Measurements from ENCODE around the gene TUBB2B. TPM values are rescaled to one million over a fixed set of nuclear protein-coding genes. Genes with fewer than 3 reads are reported as not detected.
"Not testable (repeated sequence)": the region's sequence is repeated elsewhere in the genome, so short reads cannot be mapped to it uniquely, and the experiment has no call there.

TUBB2B gene
- polyA plus RNA-seq, 2 of the 4 experiments (the other 2 are of a cell fraction), result 10.8 to 18.0 TPM

GRCh38 chr6:3181105-3181504 lies 46.3 kb downstream of the TUBB2B start (continued):
- TF ChIP-seq CTCF (IDR thresholded peaks at IDR 0.05) (no peak), ZC3H11A (IDR thresholded peaks at IDR 0.05) (no peak), HOXB13 (CRISPR knock-in tag; IDR thresholded peaks at IDR 0.05; ENCODE audit: low read depth) (no peak), CBX2 (IDR thresholded peaks at IDR 0.05; ENCODE audit: borderline replicate concordance, low read depth) (no peak)

- DNase-seq (ENCODE audit: low read depth in 1 of 2, low spot score in 1 of 2); H3K4me3 ChIP-seq; H3K27ac ChIP-seq; FAIRE-seq; POLR2A ChIA-PET; CTCF ChIA-PET; H3K9me3 ChIP-seq; H3K4me1 ChIP-seq; H3K4me2 ChIP-seq: not testable (repeated sequence)
- peak; percentile 48 to 69; a peak in 4 of 6 replicates for ATAC-seq
- WGBS (ENCODE audit: missing lambda C conversion rate), result 20% methylated on average over 1 of the region's 8 CpGs
These were observed 47.5 kb downstream of the TUBB2B start for GRCh38 chr6:3179945-3180344.

GRCh38 chr6:3178666-3179065 lies 48.8 kb downstream of the TUBB2B start:
- DNase-seq (ENCODE audit: low read depth in 1 of 2, low spot score in 1 of 2); H3K27ac ChIP-seq; POLR2A ChIA-PET; ATAC-seq; H3K4me1 ChIP-seq; H3K4me2 ChIP-seq; H3K9me3 ChIP-seq; FAIRE-seq; CTCF ChIA-PET; H3K4me3 ChIP-seq: not testable (repeated sequence)
- 77% methylated on average over 5 of the region's 8 CpGs for WGBS (ENCODE audit: missing lambda C conversion rate)

GRCh38 chr6:3176562-3177355 lies 50.7 kb downstream of the TUBB2B start:
- no peak for TF ChIP-seq FOSL2 (IDR thresholded peaks at IDR 0.05)
- peak; percentile 80 for TF ChIP-seq FOSL2 (CRISPR knock-in tag; IDR thresholded peaks at IDR 0.05)
- TF ChIP-seq TFCP2L1 (CRISPR knock-in tag; IDR thresholded peaks at IDR 0.05), result no peak
- peak; percentile 57 to 75 for DNase-seq (ENCODE audit: low read depth in 1 of 2, low spot score in 1 of 2)
- H3K4me3 ChIP-seq, result no peak overlapping the region
- 67% methylated on average over 16 of the region's 22 CpGs for WGBS (ENCODE audit: missing lambda C conversion rate)
- ChIA-PET CTCF (interaction anchor here (0.9 to 1.5 kb wide), 2 partner anchors 43 to 75 kb away, joined by 3 read pairs; no protein-coding TSS in a partner anchor), POLR2A (interaction anchor here (0.6 to 1.0 kb wide), 2 partner anchors 32 to 58 kb away, joined by 3 to 5 read pairs; partner anchors contain the start of gene BPHL)
- peaks cover 9% of the 10 kb centered on the region; the same call in 2 of the 3 replicates for H3K4me1 ChIP-seq
- FAIRE-seq, result no peak
- H3K4me2 ChIP-seq, result peak overlapping the region; percentile 28; the same call in 2 of the 3 replicates
- peak; percentile 90 to 96 for ATAC-seq
- H3K27ac ChIP-seq, result peak overlapping the region in 1 of 2 experiments; percentile 37; a peak in 2 of 6 replicates
- H3K9me3 ChIP-seq, result no peaks in the 10 kb centered on the region

- ChIA-PET POLR2A (no interaction called here), CTCF (no interaction called here)
- no peak for TF ChIP-seq BHLHE40 (IDR thresholded peaks at IDR 0.05; ENCODE audit: low read depth, low read length)
- TF ChIP-seq JUNB (IDR thresholded peaks at IDR 0.05), result no peak
- H3K27ac ChIP-seq, result no peak overlapping the region; a peak in 1 of 6 replicates
- H3K9me3 ChIP-seq, result no peaks in the 10 kb centered on the region
- ATAC-seq (no peak), FAIRE-seq (no peak), DNase-seq (ENCODE audit: low read depth in 1 of 2, low spot score in 1 of 2) (no peak)
- H3K4me2 ChIP-seq, result no peak overlapping the region
- H3K4me3 ChIP-seq, result no peak overlapping the region
- 79% methylated on average over 10 of the region's 11 CpGs for WGBS (ENCODE audit: missing lambda C conversion rate)
- H3K4me1 ChIP-seq, result peaks cover 9% of the 10 kb centered on the region; the same call in 2 of the 3 replicates
These were observed 51.6 kb downstream of the TUBB2B start for GRCh38 chr6:3175715-3176402.

Other genes with a start within 250 kb of the TUBB2B start
- 77.0 and 86.5 TPM in 2 replicates for gene NQO2, start 227.8 kb downstream of the TUBB2B start, polyA plus RNA-seq (2011; rRNA removed)
- gene NQO2, start 227.8 kb downstream of the TUBB2B start, polyA plus RNA-seq (2017; fragmentation: RNase III; extraction: RNeasy Plus Mini Kit Qiagen cat#74134 plus additional on column Dnase treatment), result 61.3 to 70.6 TPM (median 67.2 TPM) in 3 replicates
- gene RIPK1, start 159.2 kb downstream of the TUBB2B start, polyA plus RNA-seq (2011; rRNA removed), result 13.5 and 14.3 TPM in 2 replicates
- gene RIPK1, start 159.2 kb downstream of the TUBB2B start, polyA plus RNA-seq (2017; fragmentation: RNase III; extraction: RNeasy Plus Mini Kit Qiagen cat#74134 plus additional on column Dnase treatment), result 10.4 to 12.2 TPM (median 10.6 TPM) in 3 replicates
- gene BPHL, start 108.9 kb downstream of the TUBB2B start, polyA plus RNA-seq (2011; rRNA removed), result 25.4 and 25.5 TPM in 2 replicates
- gene BPHL, start 108.9 kb downstream of the TUBB2B start, polyA plus RNA-seq (2017; fragmentation: RNase III; extraction: RNeasy Plus Mini Kit Qiagen cat#74134 plus additional on column Dnase treatment), result 14.9 to 18.7 TPM (median 16.5 TPM) in 3 replicates
- gene TUBB2A, start 70.1 kb downstream of the TUBB2B start, polyA plus RNA-seq (2011; rRNA removed), result 19.7 and 23.9 TPM in 2 replicates
- 45.7 to 61.7 TPM (median 47.4 TPM) in 3 replicates for gene TUBB2A, start 70.1 kb downstream of the TUBB2B start, polyA plus RNA-seq (2017; fragmentation: RNase III; extraction: RNeasy Plus Mini Kit Qiagen cat#74134 plus additional on column Dnase treatment)
- 12.9 and 15.0 TPM in 2 replicates for gene PSMG4, start 31.3 kb upstream of the TUBB2B start, polyA plus RNA-seq (2011; rRNA removed)
- gene PSMG4, start 31.3 kb upstream of the TUBB2B start, polyA plus RNA-seq (2017; fragmentation: RNase III; extraction: RNeasy Plus Mini Kit Qiagen cat#74134 plus additional on column Dnase treatment), result 21.9 to 24.0 TPM (median 23.1 TPM) in 3 replicates
- gene SLC22A23, start 229.4 kb upstream of the TUBB2B start, polyA plus RNA-seq (2011; rRNA removed), result 4.4 and 9.3 TPM in 2 replicates
- gene SLC22A23, start 229.4 kb upstream of the TUBB2B start, polyA plus RNA-seq (2017; fragmentation: RNase III; extraction: RNeasy Plus Mini Kit Qiagen cat#74134 plus additional on column Dnase treatment), result 5.1 to 6.3 TPM (median 6.2 TPM) in 3 replicates

All from A549 (cell line).